AG04450 (cell line): ENCODE data around the gene AOX1. TPM values are rescaled to one million over a fixed set of nuclear protein-coding genes. Genes with fewer than 3 reads are reported as not detected.

Source experiments
- CTCF ChIA-PET: fragments of 300-600, 350-600 bp; formaldehyde crosslinking; extraction: SDS; loops from one replicate; lab custom pipeline; 2022; ENCODE audit warnings: antibody characterized with exemption, inconsistent platforms; lab: Charles Lee
- POLR2A ChIA-PET: fragments of 350-600 bp; formaldehyde crosslinking; extraction: SDS; loops from one replicate; lab custom pipeline; 2021; ENCODE audit warnings: antibody characterized with exemption, inconsistent platforms; lab: Yijun Ruan, JAX
- DNase-seq: peaks from one replicate; pipeline ENCODE4 v3.0.0-alpha.2; 2011; ENCODE audit warnings: low read depth, low spot score
- H3K27ac ChIP-seq: one replicate; pipeline ENCODE4 v1.5.1; 2012; ENCODE audit warnings: low read depth, low read length, control low read depth
- H3K27me3 ChIP-seq: one replicate; pipeline ENCODE4 v1.6.0; 2012; ENCODE audit warnings: low read length; ENCODE audit not compliant: control insufficient read depth, insufficient read depth
- H3K4me3 ChIP-seq: 2 replicates; pipeline ENCODE4 v1.5.1; 2011; ENCODE audit warnings: mild to moderate bottlenecking, low read depth, low read length, control low read depth
- H3K9me3 ChIP-seq: 2 replicates; pipeline ENCODE4 v1.5.1; 2012; ENCODE audit warnings: low read length; ENCODE audit not compliant: control insufficient read depth, insufficient read depth
- polyA plus RNA-seq: library from polyadenylated mRNA; depleted of rRNA; stranded (reverse); fragments of >200 nt; gene quantifications from 2 replicates; pipeline ENCODE4 v1.2.3, GENCODE V29; 2011
- TF ChIP-seq, protein P1 (sequence below): IDR thresholded peaks from 2 replicates; pipeline ENCODE4 v1.5.1; 2011; ENCODE audit warnings: low read depth, low read length, control low read depth, inconsistent platforms

The AOX1 gene
- polyA plus RNA-seq, 1 experiment: 7.9 TPM

DNA sequence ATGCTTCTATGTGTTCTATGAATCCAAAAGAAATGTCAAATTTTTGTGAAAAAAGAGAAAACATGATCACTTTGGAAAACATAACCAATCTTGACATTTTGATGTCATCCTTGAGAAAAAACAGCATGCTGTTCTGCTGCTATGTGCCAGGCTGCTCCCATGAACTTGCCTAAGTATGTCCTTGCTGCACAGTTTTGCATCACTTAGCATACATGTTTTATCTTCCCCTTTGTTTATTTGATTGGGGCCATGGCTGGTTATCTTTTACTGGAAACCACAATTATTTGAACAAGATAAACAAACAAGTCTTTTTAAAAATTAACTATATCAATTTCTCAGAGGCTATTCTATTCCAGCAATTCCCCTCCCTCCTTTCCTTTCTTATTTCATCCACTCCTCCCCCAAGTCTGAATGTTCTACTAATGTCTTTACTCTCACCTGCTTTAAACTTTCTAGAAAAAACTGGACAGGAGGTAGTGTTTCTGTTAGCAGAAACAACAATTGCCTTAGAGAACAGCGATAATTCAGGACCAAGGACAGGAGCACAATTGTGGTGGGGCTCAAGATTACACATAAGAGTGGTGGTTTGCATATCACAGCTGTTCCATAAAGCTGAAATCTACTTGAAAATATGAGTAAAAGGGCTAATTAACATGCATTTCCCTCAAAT, 6.7 kb downstream of the AOX1 start:
- ChIA-PET POLR2A (no interaction called here), CTCF (no interaction called here)
- DNase-seq: no peak
- no peak overlapping the region for H3K27ac ChIP-seq
- H3K9me3 ChIP-seq: no peaks in the 10 kb centered on the region
- TF ChIP-seq, protein P1, sequence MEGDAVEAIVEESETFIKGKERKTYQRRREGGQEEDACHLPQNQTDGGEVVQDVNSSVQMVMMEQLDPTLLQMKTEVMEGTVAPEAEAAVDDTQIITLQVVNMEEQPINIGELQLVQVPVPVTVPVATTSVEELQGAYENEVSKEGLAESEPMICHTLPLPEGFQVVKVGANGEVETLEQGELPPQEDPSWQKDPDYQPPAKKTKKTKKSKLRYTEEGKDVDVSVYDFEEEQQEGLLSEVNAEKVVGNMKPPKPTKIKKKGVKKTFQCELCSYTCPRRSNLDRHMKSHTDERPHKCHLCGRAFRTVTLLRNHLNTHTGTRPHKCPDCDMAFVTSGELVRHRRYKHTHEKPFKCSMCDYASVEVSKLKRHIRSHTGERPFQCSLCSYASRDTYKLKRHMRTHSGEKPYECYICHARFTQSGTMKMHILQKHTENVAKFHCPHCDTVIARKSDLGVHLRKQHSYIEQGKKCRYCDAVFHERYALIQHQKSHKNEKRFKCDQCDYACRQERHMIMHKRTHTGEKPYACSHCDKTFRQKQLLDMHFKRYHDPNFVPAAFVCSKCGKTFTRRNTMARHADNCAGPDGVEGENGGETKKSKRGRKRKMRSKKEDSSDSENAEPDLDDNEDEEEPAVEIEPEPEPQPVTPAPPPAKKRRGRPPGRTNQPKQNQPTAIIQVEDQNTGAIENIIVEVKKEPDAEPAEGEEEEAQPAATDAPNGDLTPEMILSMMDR: no peak
- no peak overlapping the region for H3K4me3 ChIP-seq
- H3K27me3 ChIP-seq: no peaks in the 10 kb centered on the region

DNA sequence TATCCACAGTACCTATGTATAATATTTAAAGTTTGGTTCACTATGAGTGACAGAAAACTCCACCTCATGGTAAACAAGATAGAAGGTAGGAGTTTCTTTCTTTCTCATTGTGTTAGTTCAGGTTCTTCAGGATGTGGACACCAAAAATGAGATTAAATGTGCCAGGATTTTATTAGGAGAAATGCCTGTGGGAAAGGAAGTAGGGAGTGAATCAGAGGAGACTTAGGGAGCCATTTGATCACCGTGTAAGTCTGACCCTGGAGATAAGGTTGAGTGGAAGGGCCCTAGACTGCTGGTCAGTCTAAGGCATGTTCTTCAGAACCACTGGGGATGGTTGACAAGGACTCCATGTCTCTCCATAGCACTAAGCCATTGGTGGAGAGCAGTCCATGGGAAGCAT, 8.1 kb downstream of the AOX1 start:
- Histone ChIP-seq H3K27ac (no peak overlapping the region), H3K27me3 (no peaks in the 10 kb centered on the region), H3K4me3 (no peak overlapping the region), H3K9me3 (no peaks in the 10 kb centered on the region)
- TF ChIP-seq, protein P1: no peak
- ChIA-PET CTCF (no interaction called here), POLR2A (no interaction called here)
- no peak for DNase-seq

DNA sequence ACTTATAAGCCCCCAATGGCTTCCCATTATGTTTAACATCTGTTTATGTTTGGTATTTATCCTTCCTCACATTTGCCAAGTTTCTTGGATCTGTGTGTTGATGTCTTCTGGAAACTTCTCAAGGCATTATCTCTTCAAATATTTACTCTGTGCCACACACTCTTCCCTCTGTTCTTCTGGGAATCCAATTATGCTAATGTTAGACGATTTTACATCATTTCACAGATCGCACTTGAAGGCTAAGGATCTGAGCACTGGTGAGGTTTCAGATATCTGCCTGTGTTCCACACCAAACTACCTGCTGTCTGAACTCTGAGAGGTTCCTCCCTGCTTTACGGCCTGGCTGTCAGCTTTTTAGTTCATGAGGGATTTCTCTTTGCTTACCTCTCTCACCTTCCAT, 10.1 kb downstream of the AOX1 start:
- Histone ChIP-seq H3K4me3 (no peak overlapping the region), H3K27me3 (no peaks in the 10 kb centered on the region), H3K27ac (no peak overlapping the region), H3K9me3 (no peaks in the 10 kb centered on the region)
- ChIA-PET POLR2A (no interaction called here), CTCF (interaction anchor here (2.1 kb wide), 1 partner anchor 20 kb away, joined by 5 read pairs; no protein-coding TSS in a partner anchor)
- TF ChIP-seq, protein P1: no peak
- no peak for DNase-seq

DNA sequence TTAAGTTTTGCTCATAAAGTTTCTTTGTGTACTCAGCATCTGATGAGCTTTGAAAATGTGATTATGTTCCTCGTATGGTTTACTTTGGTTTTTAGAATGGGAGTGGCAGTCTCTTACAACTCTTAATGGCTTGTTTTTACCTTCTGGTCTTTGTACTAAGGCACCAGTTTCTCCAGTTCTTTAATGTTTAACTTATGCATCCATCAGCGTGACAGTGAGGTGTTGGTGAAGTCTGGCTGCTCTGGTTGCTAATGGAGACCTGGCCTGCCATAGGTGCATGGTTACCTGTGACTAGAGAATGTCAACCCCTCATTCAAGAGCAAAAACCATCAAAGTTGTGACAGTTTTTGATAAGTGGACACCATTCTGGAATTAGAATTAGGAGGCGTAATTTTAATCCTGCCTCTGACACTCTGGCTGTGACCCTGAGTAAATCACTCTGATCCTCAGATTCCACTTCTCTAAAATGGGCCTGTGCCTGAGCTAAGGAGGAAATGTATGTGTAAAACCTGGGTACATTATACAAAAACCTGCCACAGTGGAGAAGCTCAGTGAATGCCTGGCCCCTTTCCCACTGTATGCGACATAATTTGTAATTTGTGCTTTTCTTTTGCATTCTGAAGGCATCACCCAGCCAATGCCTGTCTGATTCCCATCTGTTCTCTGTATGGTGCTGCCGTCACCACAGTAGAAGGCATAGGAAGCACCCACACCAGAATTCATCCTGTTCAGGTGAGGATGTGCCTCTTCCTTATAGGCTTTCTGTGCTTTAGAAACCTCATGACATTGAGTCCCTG, 11.2 kb downstream of the AOX1 start:
- H3K4me3 ChIP-seq: no peak overlapping the region
- no peaks in the 10 kb centered on the region for H3K9me3 ChIP-seq
- DNase-seq: no peak
- ChIA-PET POLR2A (no interaction called here), CTCF (interaction anchor here (2.1 kb wide), 1 partner anchor 21 kb away, joined by 5 read pairs; no protein-coding TSS in a partner anchor)
- no peak overlapping the region for H3K27ac ChIP-seq
- H3K27me3 ChIP-seq: no peaks in the 10 kb centered on the region
- TF ChIP-seq, protein P1: no peak

DNA sequence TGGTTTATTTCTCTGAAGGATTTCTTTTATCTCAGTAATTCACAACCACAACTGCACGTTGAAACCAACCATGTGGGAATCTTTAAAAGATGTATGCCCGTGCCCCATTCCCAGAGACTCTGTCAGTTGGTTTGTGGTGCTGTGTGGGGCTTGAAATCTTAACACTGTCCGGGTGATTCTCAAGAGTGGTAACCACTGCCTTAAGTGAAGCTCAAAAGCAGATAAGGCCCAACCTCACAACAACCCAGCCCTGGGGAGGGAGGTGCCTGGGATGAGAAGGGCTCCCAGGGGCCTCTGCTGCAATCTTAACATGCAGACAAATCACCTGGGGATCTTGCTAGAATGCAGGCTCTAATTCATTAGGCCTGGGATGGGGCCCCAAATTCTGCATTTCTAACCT, 13.4 kb downstream of the AOX1 start:
- TF ChIP-seq, protein P1: no peak
- ChIA-PET POLR2A (no interaction called here), CTCF (no interaction called here)
- Histone ChIP-seq H3K9me3 (no peaks in the 10 kb centered on the region), H3K4me3 (no peak overlapping the region), H3K27me3 (no peaks in the 10 kb centered on the region), H3K27ac (no peak overlapping the region)
- no peak for DNase-seq
